Choroid plexus epithelial cell (primary cell): ENCODE data around the gene C18orf63.

Experiments
- DNase-seq: peaks from one replicate; pipeline ENCODE4 v3.0.0-alpha.2; 2010; ENCODE audit warnings: low read depth
- H3K4me3 ChIP-seq: 2 replicates; pipeline ENCODE4 v1.5.1; 2011; ENCODE audit warnings: low read depth, mild to moderate bottlenecking, control low read depth, low read length, moderate library complexity
- TF ChIP-seq, protein P1 (sequence below): conservative IDR thresholded peaks from 2 replicates; pipeline ENCODE4 v1.5.1; 2011; ENCODE audit warnings: low read depth, mild to moderate bottlenecking, control low read depth, inconsistent platforms, low read length, moderate library complexity

Gene C18orf63

DNA sequence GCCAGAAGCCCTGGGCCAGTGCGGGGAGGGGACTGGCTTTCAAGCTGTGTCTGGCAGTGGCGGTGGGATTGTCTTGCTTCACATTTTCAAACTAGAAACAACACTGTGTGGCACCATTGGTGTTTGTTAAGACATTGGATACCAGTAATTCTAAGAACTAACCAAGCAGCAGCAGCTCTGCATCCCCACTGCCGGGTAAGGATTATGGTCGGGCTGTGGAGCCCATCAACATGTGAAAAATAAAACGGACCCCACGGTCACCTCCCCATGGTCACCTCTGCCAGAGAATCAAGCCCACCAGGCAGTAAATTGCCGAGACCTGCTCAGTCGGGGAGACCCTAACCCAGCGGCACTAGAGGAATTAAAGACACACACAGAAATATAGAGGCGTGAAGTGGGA lies 65.3 kb downstream of the C18orf63 start:
- TF ChIP-seq, protein P1, sequence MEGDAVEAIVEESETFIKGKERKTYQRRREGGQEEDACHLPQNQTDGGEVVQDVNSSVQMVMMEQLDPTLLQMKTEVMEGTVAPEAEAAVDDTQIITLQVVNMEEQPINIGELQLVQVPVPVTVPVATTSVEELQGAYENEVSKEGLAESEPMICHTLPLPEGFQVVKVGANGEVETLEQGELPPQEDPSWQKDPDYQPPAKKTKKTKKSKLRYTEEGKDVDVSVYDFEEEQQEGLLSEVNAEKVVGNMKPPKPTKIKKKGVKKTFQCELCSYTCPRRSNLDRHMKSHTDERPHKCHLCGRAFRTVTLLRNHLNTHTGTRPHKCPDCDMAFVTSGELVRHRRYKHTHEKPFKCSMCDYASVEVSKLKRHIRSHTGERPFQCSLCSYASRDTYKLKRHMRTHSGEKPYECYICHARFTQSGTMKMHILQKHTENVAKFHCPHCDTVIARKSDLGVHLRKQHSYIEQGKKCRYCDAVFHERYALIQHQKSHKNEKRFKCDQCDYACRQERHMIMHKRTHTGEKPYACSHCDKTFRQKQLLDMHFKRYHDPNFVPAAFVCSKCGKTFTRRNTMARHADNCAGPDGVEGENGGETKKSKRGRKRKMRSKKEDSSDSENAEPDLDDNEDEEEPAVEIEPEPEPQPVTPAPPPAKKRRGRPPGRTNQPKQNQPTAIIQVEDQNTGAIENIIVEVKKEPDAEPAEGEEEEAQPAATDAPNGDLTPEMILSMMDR = no peak
- H3K4me3 ChIP-seq = no peak overlapping the region
- no peak for DNase-seq

DNA sequence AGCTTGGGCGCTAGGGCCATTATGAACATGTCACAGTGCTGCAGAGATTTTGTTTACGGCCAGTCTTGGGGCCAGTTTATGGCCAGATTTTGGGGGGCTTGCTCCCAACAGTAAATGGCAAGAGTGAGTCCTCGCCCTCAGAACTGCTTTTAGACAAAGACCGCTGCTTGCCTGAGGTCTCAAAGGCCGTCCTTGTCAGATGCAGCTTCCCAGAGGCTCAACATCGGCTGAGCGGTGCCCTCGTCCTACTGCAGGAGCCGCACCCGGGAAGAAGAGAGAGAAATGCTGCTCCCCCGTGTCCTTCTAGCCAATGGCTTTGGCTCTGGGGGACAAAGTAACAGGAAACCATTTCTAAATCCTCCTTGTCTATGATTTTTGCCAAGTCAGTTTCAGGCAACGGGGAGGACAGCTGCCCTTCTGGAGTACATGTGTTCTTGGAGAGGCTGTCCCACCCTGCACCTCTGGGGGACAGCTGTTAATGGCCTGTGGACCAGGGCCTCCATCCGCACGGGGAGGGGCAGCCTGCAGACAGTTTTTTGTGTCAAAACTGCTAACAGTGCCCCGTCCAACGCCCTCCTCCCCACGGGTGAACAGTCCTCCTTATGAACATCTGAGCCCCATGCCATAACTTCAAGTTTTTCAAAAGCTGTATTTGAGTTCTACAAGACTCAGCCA lies 66.1 kb downstream of the C18orf63 start:
- DNase-seq = no peak
- TF ChIP-seq, protein P1 = no peak
- no peak overlapping the region for H3K4me3 ChIP-seq

DNA sequence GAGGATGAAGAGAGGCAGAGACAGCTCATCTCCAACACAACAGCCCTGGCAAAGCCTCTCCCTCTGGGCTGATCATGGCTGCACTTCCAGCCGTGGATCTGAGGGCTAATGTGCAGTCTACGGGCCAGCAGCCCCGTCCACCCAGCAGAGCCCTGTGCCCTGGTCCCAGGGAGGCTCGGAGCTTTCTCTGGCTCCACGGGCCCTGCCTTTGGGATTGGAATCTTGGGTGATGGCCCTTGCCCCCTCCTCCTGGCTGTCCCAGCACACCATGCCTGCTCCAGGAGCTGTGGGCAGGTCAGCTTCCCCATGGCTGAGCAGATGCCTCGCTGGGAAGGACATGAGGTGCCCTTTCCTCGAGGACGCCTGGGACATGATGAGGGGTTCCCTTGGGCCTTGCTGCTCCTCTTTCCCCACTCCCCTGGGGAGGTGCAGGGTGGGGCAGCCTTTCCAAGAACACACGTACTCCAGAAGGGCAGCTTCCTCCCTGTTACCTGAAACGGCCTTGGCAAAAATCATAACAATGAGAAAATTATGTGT lies 66.9 kb downstream of the C18orf63 start:
- no peak for DNase-seq
- TF ChIP-seq, protein P1 = no peak
- no peak overlapping the region for H3K4me3 ChIP-seq

DNA sequence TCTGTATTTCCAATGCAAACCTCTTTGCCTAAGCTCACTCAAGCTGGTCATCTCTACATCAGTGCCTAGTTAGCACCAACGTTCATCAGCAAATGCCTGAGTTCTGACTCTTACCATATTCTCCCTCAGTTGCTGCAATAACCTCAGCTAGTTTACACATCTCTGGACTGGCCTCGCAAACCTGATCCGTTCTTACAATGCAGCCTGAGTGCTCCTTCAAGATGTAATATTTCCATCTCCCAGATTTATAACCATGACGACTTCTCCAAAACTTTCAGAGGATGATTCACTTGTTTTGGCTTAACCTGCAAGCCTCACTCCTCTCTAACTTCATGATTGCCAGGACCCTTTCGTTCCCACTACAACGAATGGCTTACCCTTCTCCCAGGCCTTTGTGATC lies 71.7 kb downstream of the C18orf63 start:
- TF ChIP-seq, protein P1 = no peak
- H3K4me3 ChIP-seq = no peak overlapping the region
- no peak for DNase-seq

DNA sequence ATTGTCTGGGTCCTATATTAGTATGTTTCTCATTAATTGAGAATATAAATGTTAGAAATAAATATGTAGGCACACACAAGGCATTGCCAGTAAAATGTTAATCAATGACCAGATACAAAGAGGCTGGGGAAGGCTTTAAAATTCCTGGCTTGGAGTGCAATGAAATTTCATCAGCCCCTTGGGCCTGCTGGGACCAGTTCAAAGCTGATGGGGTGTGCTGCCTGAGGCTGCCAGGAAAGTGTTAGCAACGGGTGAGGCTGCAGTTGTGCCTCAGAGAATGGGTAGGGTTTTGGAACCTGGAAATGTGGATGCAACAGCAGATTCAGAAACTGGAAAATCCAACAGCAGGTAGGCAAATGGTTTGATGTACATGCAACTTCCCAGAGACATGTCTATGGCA lies 72.6 kb downstream of the C18orf63 start:
- TF ChIP-seq, protein P1 = no peak
- H3K4me3 ChIP-seq = no peak overlapping the region
- DNase-seq = no peak

DNA sequence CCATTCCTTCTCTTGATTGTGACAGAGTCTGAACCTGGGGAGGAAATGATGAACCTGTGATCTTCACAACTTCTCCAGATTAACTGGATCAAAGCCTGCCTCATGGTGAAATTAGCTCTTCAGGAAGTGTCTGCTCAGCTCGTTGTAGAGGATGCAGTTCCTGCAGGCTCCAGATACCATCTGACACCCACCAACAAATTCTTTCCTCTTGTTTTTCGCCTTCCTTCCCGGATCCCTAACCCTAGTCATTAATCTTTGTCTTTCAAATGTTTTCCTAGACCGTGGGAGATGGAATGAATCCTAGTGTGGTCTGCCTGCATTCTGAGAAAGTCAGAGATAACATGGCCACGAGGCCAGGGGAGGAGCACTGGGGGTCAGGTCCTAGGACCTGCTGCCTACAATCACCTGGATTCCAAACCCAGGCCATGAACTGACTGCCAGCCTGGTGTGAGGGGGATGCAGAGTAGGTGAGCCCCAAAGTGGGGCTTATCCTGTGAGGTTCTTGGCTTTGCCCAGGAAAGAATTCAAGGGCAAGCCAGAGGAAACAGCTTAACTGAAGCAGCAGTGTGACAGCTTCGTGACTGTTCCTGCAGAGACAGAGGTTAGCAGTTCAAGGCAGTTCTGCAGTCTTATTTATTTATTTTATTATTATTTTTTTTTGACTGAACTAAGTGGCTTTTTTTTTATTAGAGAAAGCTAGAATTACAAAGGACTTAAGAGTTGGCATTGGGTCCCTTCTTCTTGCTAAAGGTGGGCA lies 73.7 kb downstream of the C18orf63 start:
- no peak for DNase-seq
- H3K4me3 ChIP-seq = no peak overlapping the region
- TF ChIP-seq, protein P1 = no peak
